ENCODE measurements around the gene GNG10. TPM values are rescaled to one million over a fixed set of nuclear protein-coding genes. Genes with fewer than 3 reads are reported as not detected.

GNG10 gene
- total RNA-seq, 1 experiment from 2014 or later: 13.7 TPM

Other genes with a start within 250 kb of the GNG10 start
- 35.9 and 41.4 TPM in 2 replicates for gene ECPAS, start 177.2 kb upstream of the GNG10 start, total RNA-seq (2014; rRNA removed; shearing (Covaris generic))
- gene ZNF483, start 136.4 kb upstream of the GNG10 start, total RNA-seq (2014; rRNA removed; shearing (Covaris generic)): not detected in 2 replicates
- 39.8 and 41.3 TPM in 2 replicates for gene PTGR1, start 62.0 kb upstream of the GNG10 start, total RNA-seq (2014; rRNA removed; shearing (Covaris generic))
- gene DNAJC25, start 30.3 kb upstream of the GNG10 start, total RNA-seq (2014; rRNA removed; shearing (Covaris generic)): 4.7 and 7.7 TPM in 2 replicates
- not detected in 2 replicates for gene SHOC1, start 133.3 kb downstream of the GNG10 start, total RNA-seq (2014; rRNA removed; shearing (Covaris generic))
- 23.9 and 38.0 TPM in 2 replicates for gene UGCG, start 235.2 kb downstream of the GNG10 start, total RNA-seq (2014; rRNA removed; shearing (Covaris generic))

Measured in HT-29 (cell line).